ENCODE results near the gene ASCL3. TPM values are rescaled to one million over a fixed set of nuclear protein-coding genes. Genes with fewer than 3 reads are reported as not detected.

The ASCL3 gene
- total and polyA plus RNA-seq, 2 experiments from 2014 or later: not detected

DNA sequence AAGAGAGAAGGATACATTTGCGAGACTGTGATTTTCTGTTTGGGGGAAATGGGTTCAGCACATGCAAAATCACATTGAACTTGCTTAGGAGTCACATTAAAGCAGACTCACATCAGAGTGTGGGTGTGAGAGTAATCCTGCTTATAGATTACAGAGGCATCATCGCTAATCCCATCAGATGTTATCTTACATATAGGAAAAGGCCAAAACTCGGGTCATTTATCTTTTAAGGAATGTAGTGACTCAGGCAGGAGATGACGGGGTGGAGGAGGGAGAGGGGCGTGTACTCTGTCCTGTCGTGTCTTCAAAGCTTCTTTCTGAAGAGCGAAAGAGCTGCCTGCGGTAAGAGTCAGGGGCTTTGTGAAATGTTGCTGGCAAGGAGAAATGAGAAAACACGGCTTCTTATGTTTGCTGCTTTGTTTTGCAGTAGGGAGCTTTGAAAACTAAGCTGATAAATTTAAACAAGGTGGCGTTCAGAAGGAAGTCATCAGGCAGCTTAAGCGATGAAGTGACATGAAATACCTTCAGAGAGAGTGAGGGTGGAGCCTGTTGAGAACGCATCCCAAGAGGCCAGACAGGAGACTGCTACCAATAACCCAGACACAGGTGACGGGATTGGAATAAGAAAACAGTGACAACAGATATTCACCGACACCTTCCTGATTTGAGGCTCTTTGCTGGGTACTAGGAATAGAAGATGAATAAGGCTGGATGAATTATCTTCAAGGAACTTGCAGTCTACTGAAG is 7.9 kb downstream of the ASCL3 start:
- Mint-ChIP-seq H3K27ac (peak overlapping the region; percentile 11; the same call in 1 of the 2 replicates), H3K4me3 (no peak overlapping the region), H3K9me3 (no peaks in the 10 kb centered on the region), H3K4me1 (peaks cover 25% of the 10 kb centered on the region), H3K36me3 (ENCODE audit: low read depth) (no peaks in the 10 kb centered on the region), H3K27me3 (ENCODE audit: insufficient read depth, low read depth, poor library complexity) (peaks cover 8% of the 10 kb centered on the region)
- TF ChIP-seq, protein P1, sequence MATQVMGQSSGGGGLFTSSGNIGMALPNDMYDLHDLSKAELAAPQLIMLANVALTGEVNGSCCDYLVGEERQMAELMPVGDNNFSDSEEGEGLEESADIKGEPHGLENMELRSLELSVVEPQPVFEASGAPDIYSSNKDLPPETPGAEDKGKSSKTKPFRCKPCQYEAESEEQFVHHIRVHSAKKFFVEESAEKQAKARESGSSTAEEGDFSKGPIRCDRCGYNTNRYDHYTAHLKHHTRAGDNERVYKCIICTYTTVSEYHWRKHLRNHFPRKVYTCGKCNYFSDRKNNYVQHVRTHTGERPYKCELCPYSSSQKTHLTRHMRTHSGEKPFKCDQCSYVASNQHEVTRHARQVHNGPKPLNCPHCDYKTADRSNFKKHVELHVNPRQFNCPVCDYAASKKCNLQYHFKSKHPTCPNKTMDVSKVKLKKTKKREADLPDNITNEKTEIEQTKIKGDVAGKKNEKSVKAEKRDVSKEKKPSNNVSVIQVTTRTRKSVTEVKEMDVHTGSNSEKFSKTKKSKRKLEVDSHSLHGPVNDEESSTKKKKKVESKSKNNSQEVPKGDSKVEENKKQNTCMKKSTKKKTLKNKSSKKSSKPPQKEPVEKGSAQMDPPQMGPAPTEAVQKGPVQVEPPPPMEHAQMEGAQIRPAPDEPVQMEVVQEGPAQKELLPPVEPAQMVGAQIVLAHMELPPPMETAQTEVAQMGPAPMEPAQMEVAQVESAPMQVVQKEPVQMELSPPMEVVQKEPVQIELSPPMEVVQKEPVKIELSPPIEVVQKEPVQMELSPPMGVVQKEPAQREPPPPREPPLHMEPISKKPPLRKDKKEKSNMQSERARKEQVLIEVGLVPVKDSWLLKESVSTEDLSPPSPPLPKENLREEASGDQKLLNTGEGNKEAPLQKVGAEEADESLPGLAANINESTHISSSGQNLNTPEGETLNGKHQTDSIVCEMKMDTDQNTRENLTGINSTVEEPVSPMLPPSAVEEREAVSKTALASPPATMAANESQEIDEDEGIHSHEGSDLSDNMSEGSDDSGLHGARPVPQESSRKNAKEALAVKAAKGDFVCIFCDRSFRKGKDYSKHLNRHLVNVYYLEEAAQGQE (IDR thresholded peaks at IDR 0.05; ENCODE audit: unreplicated experiment): no peak
- TF ChIP-seq EZH2 (IDR thresholded peaks at IDR 0.05; ENCODE audit: low read depth, unreplicated experiment): no peak
- no peak for TF ChIP-seq ZNF462 (CRISPR knock-in tag; IDR thresholded peaks at IDR 0.05)
- no peak for TF ChIP-seq NANOG (IDR thresholded peaks at IDR 0.05; ENCODE audit: borderline replicate concordance)
- TF ChIP-seq, protein P2, sequence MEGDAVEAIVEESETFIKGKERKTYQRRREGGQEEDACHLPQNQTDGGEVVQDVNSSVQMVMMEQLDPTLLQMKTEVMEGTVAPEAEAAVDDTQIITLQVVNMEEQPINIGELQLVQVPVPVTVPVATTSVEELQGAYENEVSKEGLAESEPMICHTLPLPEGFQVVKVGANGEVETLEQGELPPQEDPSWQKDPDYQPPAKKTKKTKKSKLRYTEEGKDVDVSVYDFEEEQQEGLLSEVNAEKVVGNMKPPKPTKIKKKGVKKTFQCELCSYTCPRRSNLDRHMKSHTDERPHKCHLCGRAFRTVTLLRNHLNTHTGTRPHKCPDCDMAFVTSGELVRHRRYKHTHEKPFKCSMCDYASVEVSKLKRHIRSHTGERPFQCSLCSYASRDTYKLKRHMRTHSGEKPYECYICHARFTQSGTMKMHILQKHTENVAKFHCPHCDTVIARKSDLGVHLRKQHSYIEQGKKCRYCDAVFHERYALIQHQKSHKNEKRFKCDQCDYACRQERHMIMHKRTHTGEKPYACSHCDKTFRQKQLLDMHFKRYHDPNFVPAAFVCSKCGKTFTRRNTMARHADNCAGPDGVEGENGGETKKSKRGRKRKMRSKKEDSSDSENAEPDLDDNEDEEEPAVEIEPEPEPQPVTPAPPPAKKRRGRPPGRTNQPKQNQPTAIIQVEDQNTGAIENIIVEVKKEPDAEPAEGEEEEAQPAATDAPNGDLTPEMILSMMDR (conservative IDR thresholded peaks at IDR 0.05; ENCODE audit: low read depth in 2 of 2): no peak
- TF ChIP-seq POLR2AphosphoS5 (IDR thresholded peaks at IDR 0.05; ENCODE audit: low read depth): no peak
- no peak for TF ChIP-seq ZNF114 (CRISPR knock-in tag; IDR thresholded peaks at IDR 0.05)
- peaks cover 5% of the 10 kb centered on the region; the same call in 1 of the 2 replicates for H3K4me1 ChIP-seq (ENCODE audit: insufficient read depth)
- no peaks in the 10 kb centered on the region for H3K27me3 ChIP-seq (ENCODE audit: insufficient read depth)
- no peaks in the 10 kb centered on the region for H3K36me3 ChIP-seq (ENCODE audit: insufficient read depth)
- no peaks in the 10 kb centered on the region for H4K20me1 ChIP-seq (replicated peaks; ENCODE audit: insufficient read depth)
- H2AFZ ChIP-seq: no peak overlapping the region; the same call in 1 of the 2 replicates
- no peak overlapping the region for H3K27ac ChIP-seq (ENCODE audit: low read depth)
- DNase-seq (ENCODE audit: low spot score) (peak; percentile 38), ATAC-seq (peak; percentile 11; the same call in 2 of the 3 replicates)
- H3F3A ChIP-seq (replicated peaks; ENCODE audit: low read depth): no peaks in the 10 kb centered on the region
- H3K4me3 ChIP-seq: no peak overlapping the region
- no peaks in the 10 kb centered on the region for H3K79me2 ChIP-seq (replicated peaks; ENCODE audit: insufficient read depth)
- H3K9me2 ChIP-seq (ENCODE audit: insufficient read depth): no peaks in the 10 kb centered on the region
- H3K4me2 ChIP-seq: no peak overlapping the region
